ENCODE measurements around the gene BBS9.

DNA sequence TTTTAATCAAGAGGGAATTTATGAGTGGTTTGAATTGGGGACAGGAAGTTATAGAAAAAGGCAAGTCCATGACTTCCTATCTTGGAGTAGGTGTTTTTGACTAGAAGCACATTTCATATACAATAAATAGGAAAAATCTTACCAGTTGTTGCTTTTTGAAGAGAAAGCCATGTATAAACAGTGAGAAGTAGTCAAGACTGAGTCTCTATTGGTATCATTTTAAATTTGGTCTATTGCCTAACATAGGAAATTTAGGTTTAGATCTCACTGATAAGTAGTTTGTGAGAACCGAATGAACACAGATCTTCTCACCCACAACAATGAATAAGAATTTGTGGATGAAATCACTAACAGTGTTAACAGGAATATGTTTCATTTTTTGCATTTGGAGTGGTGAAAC is 387.2 kb downstream of the BBS9 start:
- TF ChIP-seq CTCF (conservative IDR thresholded peaks at IDR 0.05), result no peak
- no peak for TF ChIP-seq ZFX (IDR thresholded peaks at IDR 0.05)

All from C4-2B (cell line).